Omental fat pad (tissue), 4 donors: Measurements from ENCODE around the gene QRICH1. TPM values are rescaled to one million over a fixed set of nuclear protein-coding genes. Genes with fewer than 3 reads are reported as not detected.

Experiments
- ATAC-seq: fragments of 150-250 bp; one replicate; pipeline ENCODE4 v1.9.1; 2016; ENCODE audit warnings: mild to moderate bottlenecking, moderate library complexity; ENCODE audit not compliant: low FRiP score
- DNase-seq: peaks from one replicate; pipeline ENCODE4 v3.0.0-alpha.2; 2019; ENCODE audit warnings: low spot score
- CTCF ChIP-seq, 3 donors: fragments of 450-650 bp; IDR thresholded peaks; one replicate each; pipeline ENCODE4 v1.5.1; 2016 to 2017; ENCODE audit warnings: antibody characterized with exemption in 3 of 3, mild to moderate bottlenecking in 3 of 3, moderate library complexity in 2 of 3
- total RNA-seq, 4 donors: library from RNA; depleted of rRNA; stranded (reverse); fragments of >200 nt; gene quantifications; one replicate each; pipeline ENCODE4 v1.1.0, GENCODE V29; 2016

Gene QRICH1
- total RNA-seq, 4 donors from 2014 or later: 53.2 to 71.2 (median 61.9) TPM

- no peak for TF ChIP-seq CTCF (IDR thresholded peaks at IDR 0.05)
- ATAC-seq: no peak
- no peak for DNase-seq
These were observed 97.2 kb downstream of the QRICH1 start for GRCh38 chr3:48996640-48997039.

GRCh38 chr3:48993834-48994233 lies 100.0 kb downstream of the QRICH1 start:
- TF ChIP-seq CTCF (IDR thresholded peaks at IDR 0.05): no peak
- no peak for DNase-seq
- ATAC-seq: no peak

- DNase-seq: no peak
- no peak for TF ChIP-seq CTCF (IDR thresholded peaks at IDR 0.05)
- no peak for ATAC-seq
These were observed 101.9 kb downstream of the QRICH1 start for GRCh38 chr3:48991851-48992545.

DNA sequence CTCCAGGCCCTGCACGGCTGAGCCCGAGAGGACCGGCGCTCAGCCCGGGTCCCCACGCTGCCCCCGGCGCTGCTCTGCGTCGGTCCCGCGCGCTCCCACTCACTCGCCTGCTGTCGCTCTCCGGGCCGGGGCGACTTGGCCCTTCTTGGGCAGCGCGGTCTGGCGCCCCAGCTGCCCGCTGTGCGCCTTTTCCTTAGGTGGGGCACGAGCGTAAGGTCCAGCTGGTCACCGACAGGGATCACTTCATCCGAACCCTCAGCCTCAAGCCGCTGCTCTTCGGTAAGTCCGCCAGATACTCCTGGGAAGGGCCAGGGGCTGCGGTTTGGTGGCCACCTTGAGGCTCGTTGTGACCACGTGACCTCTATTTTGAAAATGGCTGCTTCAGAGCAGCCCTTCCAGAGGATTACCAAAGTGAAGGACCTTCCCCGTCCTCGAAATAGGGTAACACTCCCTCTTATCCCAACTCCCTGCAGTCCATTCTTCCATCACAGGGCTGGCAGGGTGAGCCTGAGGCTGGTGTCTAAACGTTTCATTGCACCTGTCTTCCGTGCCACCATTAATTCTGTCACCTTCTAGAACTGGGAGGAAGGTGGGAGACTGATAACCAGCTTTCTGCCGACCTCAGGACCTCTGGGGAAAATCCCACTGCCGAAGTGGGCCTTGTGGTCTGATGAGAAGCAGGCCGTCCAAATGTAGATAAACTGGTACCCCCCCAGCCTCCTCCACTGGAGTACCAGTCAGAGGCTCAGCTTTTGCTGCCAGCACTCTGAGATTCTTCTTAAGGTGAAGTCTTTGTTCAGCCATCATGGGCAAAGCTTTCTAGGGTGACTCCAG lies 103.0 kb downstream of the QRICH1 start:
- TF ChIP-seq CTCF (IDR thresholded peaks at IDR 0.05): no peak
- ATAC-seq (no peak), DNase-seq (no peak)

- DNase-seq (peak; percentile 76), ATAC-seq (peak; percentile 93)
- no peak for TF ChIP-seq CTCF (IDR thresholded peaks at IDR 0.05)
These were observed 103.9 kb downstream of the QRICH1 start, which contains the start of gene P4HTM for GRCh38 chr3:48989796-48990635. P4HTM (plus strand) TSS chr3:48990241; CDS start chr3:48990257, 16 bp downstream.

DNA sequence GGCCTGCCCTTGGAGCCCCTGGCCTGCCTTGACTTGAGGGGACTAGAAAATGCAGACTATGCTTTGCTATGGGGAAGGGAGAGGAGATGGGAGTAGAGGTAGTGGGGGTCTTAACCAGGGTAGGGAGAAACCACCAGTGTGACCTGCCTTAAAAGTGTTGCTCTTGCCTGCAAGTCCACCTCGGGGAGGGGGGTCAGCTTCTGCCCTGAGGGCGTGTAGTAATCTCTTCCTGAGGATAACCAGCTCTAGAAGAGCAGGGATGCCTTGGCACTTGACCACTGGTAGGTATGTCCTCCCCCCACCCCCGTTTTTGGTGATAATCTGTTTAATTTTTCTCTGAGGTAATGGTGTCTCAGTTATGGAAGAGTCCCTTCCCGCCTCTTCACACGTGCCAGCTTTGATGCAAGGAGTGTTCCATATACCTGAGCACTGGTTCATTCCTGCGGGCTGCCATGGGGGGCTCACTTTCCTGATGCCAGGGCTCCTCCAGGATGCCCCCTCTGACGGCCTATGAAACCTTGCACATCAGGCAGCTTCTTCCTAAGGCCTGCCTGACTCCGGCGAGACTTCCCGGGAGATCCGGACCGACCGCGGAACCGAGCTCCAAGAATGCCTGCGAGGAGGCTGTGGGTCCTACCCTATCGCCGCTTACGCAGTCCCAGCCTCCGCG lies 104.6 kb downstream of the QRICH1 start:
- ATAC-seq (peak; percentile 24), DNase-seq (no peak)
- no peak for TF ChIP-seq CTCF (IDR thresholded peaks at IDR 0.05)
